Gastrocnemius medialis (tissue), 4 donors: ENCODE measurements around the gene CFAP221.

Source experiments
- CTCF ChIP-seq, 5 experiments: fragments of 450-650 bp in 3 of 5; fragments of 200-600 bp in 2 of 5; sonication (generic) in 2 of 5; IDR thresholded peaks in 4 of 5; conservative IDR thresholded peaks in 1 of 5; 1 replicate in 4 of 5; 2 replicates in 1 of 5; pipeline ENCODE4 v1.5.1; 2016 to 2019; ENCODE audit warnings: antibody characterized with exemption in 5 of 5, mild to moderate bottlenecking in 3 of 5, moderate library complexity in 3 of 5
- POLR2A ChIP-seq, 2 donors: fragments of 450-650 bp; IDR thresholded peaks; one replicate each; pipeline ENCODE4 v1.6.1; 2017; ENCODE audit warnings: antibody characterized with exemption in 2 of 2, mild to moderate bottlenecking in 2 of 2, moderate library complexity in 2 of 2

GRCh38 chr2:119641562-119642258 lies 97.5 kb downstream of the CFAP221 start:
- TF ChIP-seq POLR2A (IDR thresholded peaks at IDR 0.05) (no peak), CTCF (IDR thresholded peaks at IDR 0.05 in 4 of 5, conservative IDR thresholded peaks at IDR 0.05 in 1 of 5) (peak; percentile 59 to 92 (median 71))
